H1 (cell line): ENCODE results near the gene CYP4A22. TPM values are rescaled to one million over a fixed set of nuclear protein-coding genes. Genes with fewer than 3 reads are reported as not detected.

Experiments
- CTCF ChIA-PET: fragments of 300-600 bp; sonication (Branson Sonifier 250); formaldehyde crosslinking; loops from one replicate; lab custom pipeline; 2021; ENCODE audit not compliant: partially characterized antibody; lab: Charles Lee
- POLR2A ChIA-PET: fragments of 300-600 bp; sonication (Branson Sonifier 250); formaldehyde crosslinking; loops from one replicate; lab custom pipeline; 2021; ENCODE audit warnings: inconsistent platforms; ENCODE audit not compliant: partially characterized antibody; lab: Charles Lee
- DNase-seq, 2 experiments: peaks; one replicate each; pipeline versions ENCODE4 v3.0.0 to v3.0.0-alpha.2; 2010 to 2022; ENCODE audit warnings: low spot score in 2 of 2, low read depth in 1 of 2, mixed read lengths in 1 of 2
- FAIRE-seq: peaks from 2 replicates; lab custom pipeline; 2011; peaks lifted over from hg19 to GRCh38; lab: Jason Lieb, UNC
- H2AFZ ChIP-seq: 2 replicates; pipeline ENCODE4 v1.8.1; 2012; ENCODE audit warnings: low read length, inconsistent platforms
- H2AK5ac ChIP-seq: 2 replicates; pipeline ENCODE4 v1.6.1; 2013; ENCODE audit warnings: low read depth, low read length
- H2BK120ac ChIP-seq: replicated peaks from 2 replicates; pipeline ENCODE3; 2013; ENCODE audit warnings: low read depth, low read length, inconsistent platforms
- H2BK12ac ChIP-seq: 2 replicates; pipeline ENCODE4 v1.6.1; 2013; ENCODE audit warnings: low read depth, low read length
- H2BK15ac ChIP-seq: 2 replicates; pipeline ENCODE4 v1.6.1; 2013; ENCODE audit warnings: low read length
- H2BK20ac ChIP-seq: 2 replicates; pipeline ENCODE4 v1.6.1; 2013; ENCODE audit warnings: low read length
- H2BK5ac ChIP-seq: 2 replicates; pipeline ENCODE4 v1.6.1; 2013; ENCODE audit warnings: low read depth, low read length
- H3K14ac ChIP-seq: 2 replicates; pipeline ENCODE4 v1.6.1; 2013; ENCODE audit warnings: inconsistent platforms; ENCODE audit not compliant: insufficient read length
- H3K18ac ChIP-seq: 2 replicates; pipeline ENCODE4 v1.6.1; 2013; ENCODE audit warnings: low read length; ENCODE audit errors: extremely low read depth
- H3K23ac ChIP-seq: 2 replicates; pipeline ENCODE4 v1.6.1; 2013; ENCODE audit warnings: inconsistent platforms; ENCODE audit not compliant: insufficient read length
- H3K23me2 ChIP-seq: 2 replicates; pipeline ENCODE4 v1.6.1; 2013; ENCODE audit warnings: low read depth, low read length
- H3K27ac ChIP-seq: 2 replicates; pipeline ENCODE4 v1.6.1; 2011; ENCODE audit warnings: low read depth, low read length, inconsistent platforms
- H3K27me3 ChIP-seq, 4 experiments: replicated peaks in 1 of 4; 1 replicate in 1 of 4; 2 replicates in 3 of 4; pipeline versions ENCODE4 v1.6.1 to v1.8.1; 2011 to 2013; ENCODE audit warnings: low read length in 3 of 4, mild to moderate bottlenecking in 3 of 4, inconsistent platforms in 2 of 4, mixed read lengths in 2 of 4, moderate library complexity in 1 of 4; ENCODE audit not compliant: control insufficient read depth in 3 of 4, insufficient read depth in 3 of 4; ENCODE audit errors: extremely low read depth in 1 of 4
- H3K36me3 ChIP-seq, 4 experiments: 2 replicates each; pipeline versions ENCODE4 v1.6.1 to v1.8.1; 2011 to 2013; ENCODE audit warnings: mild to moderate bottlenecking in 4 of 4, low read length in 3 of 4, moderate library complexity in 2 of 4, control low read depth in 1 of 4, inconsistent platforms in 1 of 4; ENCODE audit not compliant: insufficient read depth in 4 of 4, control insufficient read depth in 2 of 4
- H3K4ac ChIP-seq: replicated peaks from 2 replicates; pipeline ENCODE3; 2013; ENCODE audit warnings: low read length, low read depth, mixed read lengths, inconsistent platforms; ENCODE audit not compliant: insufficient read length
- H3K4me1 ChIP-seq, 4 experiments: replicated peaks in 1 of 4; 1 replicate in 1 of 4; 2 replicates in 3 of 4; pipeline versions ENCODE4 v1.6.1 to v1.8.1; 2011 to 2013; ENCODE audit warnings: low read length in 3 of 4, inconsistent platforms in 2 of 4, mixed read lengths in 1 of 4; ENCODE audit not compliant: insufficient read depth in 4 of 4, control insufficient read depth in 3 of 4
- H3K4me2 ChIP-seq, 2 experiments: 2 replicates each; pipeline versions ENCODE4 v1.6.1 to v1.8.1; 2011 to 2013; ENCODE audit warnings: low read depth in 2 of 2, low read length in 2 of 2, control low read depth in 1 of 2, inconsistent platforms in 1 of 2, mild to moderate bottlenecking in 1 of 2; ENCODE audit not compliant: insufficient read depth in 1 of 2
- H3K4me3 ChIP-seq, 4 experiments: fragments of 200-600, 300-600 bp in 1 of 4; sonication (generic), shearing (Covaris generic), sonication (Bioruptor Twin) in 1 of 4; 2 replicates each; pipeline versions ENCODE4 v1.5.1 to v1.8.1; 2011 to 2016; ENCODE audit warnings: low read length in 4 of 4, low read depth in 3 of 4, control low read depth in 2 of 4, inconsistent platforms in 2 of 4, mild to moderate bottlenecking in 2 of 4, mixed read lengths in 1 of 4, moderate library complexity in 1 of 4; ENCODE audit not compliant: insufficient read depth in 2 of 4; ENCODE audit errors: extremely low read depth in 1 of 4
- H3K56ac ChIP-seq: replicated peaks from 2 replicates; pipeline ENCODE3; 2013; ENCODE audit warnings: low read depth, mild to moderate bottlenecking, mixed read lengths, low read length, inconsistent platforms; ENCODE audit not compliant: insufficient read length
- H3K79me1 ChIP-seq: 2 replicates; pipeline ENCODE4 v1.6.1; 2013; ENCODE audit warnings: low read depth, low read length, control low read depth
- H3K79me2 ChIP-seq, 2 experiments: 2 replicates each; pipeline versions ENCODE4 v1.6.1 to v1.8.1; 2012 to 2013; ENCODE audit warnings: low read length in 2 of 2, mild to moderate bottlenecking in 2 of 2, inconsistent platforms in 1 of 2; ENCODE audit not compliant: insufficient read depth in 2 of 2, control insufficient read depth in 1 of 2
- H3K9ac ChIP-seq, 4 experiments: replicated peaks in 1 of 4; 1 replicate in 1 of 4; 2 replicates in 3 of 4; pipeline versions ENCODE4 v1.6.1 to v1.8.1; 2011 to 2013; ENCODE audit warnings: low read depth in 3 of 4, low read length in 3 of 4, control low read depth in 2 of 4, mild to moderate bottlenecking in 2 of 4, moderate library complexity in 2 of 4, inconsistent platforms in 1 of 4; ENCODE audit errors: extremely low read depth in 1 of 4
- H3K9me3 ChIP-seq, 2 experiments: 2 replicates each; pipeline versions ENCODE4 v1.6.1 to v1.8.1; 2012 to 2013; ENCODE audit warnings: mild to moderate bottlenecking in 2 of 2, moderate library complexity in 2 of 2, control low read depth in 1 of 2, inconsistent platforms in 1 of 2, low read depth in 1 of 2, low read length in 1 of 2, mixed read lengths in 1 of 2; ENCODE audit not compliant: insufficient read depth in 2 of 2
- H4K20me1 ChIP-seq, 2 experiments: replicated peaks in 1 of 2; 2 replicates each; pipeline versions ENCODE3 to v1.8.1; 2011 to 2013; ENCODE audit warnings: inconsistent platforms in 2 of 2, low read length in 2 of 2, mild to moderate bottlenecking in 1 of 2; ENCODE audit not compliant: insufficient read depth in 2 of 2, control insufficient read depth in 1 of 2
- H4K5ac ChIP-seq: 2 replicates; pipeline ENCODE4 v1.6.1; 2013; ENCODE audit warnings: low read length, low read depth, mixed read lengths, inconsistent platforms; ENCODE audit not compliant: insufficient read length
- H4K8ac ChIP-seq: 2 replicates; pipeline ENCODE4 v1.8.0; 2013; ENCODE audit warnings: mild to moderate bottlenecking, moderate library complexity, low read length, inconsistent platforms; ENCODE audit not compliant: insufficient read depth; ENCODE audit errors: extremely low read depth
- H4K91ac ChIP-seq: replicated peaks from 2 replicates; pipeline ENCODE3; 2013; ENCODE audit warnings: low read length, mixed read lengths, inconsistent platforms; ENCODE audit not compliant: insufficient read length
- ASH2L ChIP-seq: fragments of 200-600, 300-600 bp; sonication (generic); IDR thresholded peaks from one replicate; pipeline ENCODE4 v1.7.1; 2017; ENCODE audit warnings: low read length
- CHD2 ChIP-seq: IDR thresholded peaks from 2 replicates; pipeline ENCODE4 v1.6.1; 2012; ENCODE audit warnings: low read length, improper control_type of control experiment
- CREB1 ChIP-seq: IDR thresholded peaks from 2 replicates; pipeline ENCODE4 v1.6.1; 2012; ENCODE audit warnings: inconsistent platforms
- EGR1 ChIP-seq: IDR thresholded peaks from 2 replicates; pipeline ENCODE4 v1.6.1; 2011; ENCODE audit warnings: low read depth, low read length, borderline replicate concordance
- JUND ChIP-seq: IDR thresholded peaks from 2 replicates; pipeline ENCODE4 v1.6.1; 2011; ENCODE audit warnings: mild to moderate bottlenecking, improper control_type of control experiment, low read length
- MAFK ChIP-seq: IDR thresholded peaks from 2 replicates; pipeline ENCODE4 v1.6.1; 2012; ENCODE audit warnings: low read depth, mild to moderate bottlenecking, improper control_type of control experiment, low read length
- RNF2 ChIP-seq: fragments of 200-900, 300-1000 bp; sonication (generic); IDR thresholded peaks from 2 replicates; pipeline ENCODE4 v1.7.1; 2016; ENCODE audit warnings: borderline replicate concordance, low read depth, mild to moderate bottlenecking, antibody characterized with exemption, low read length; ENCODE audit not compliant: poor library complexity, severe bottlenecking; ENCODE audit errors: missing control alignments
- SAP30 ChIP-seq: fragments of 300-600 bp; sonication (generic); IDR thresholded peaks from 2 replicates; pipeline ENCODE4 v1.7.1; 2012; ENCODE audit warnings: low read length, moderate library complexity, mild to moderate bottlenecking, inconsistent platforms; ENCODE audit not compliant: insufficient read depth, insufficient replicate concordance
- SUZ12 ChIP-seq: fragments of 200-600 bp; sonication (generic); IDR thresholded peaks from 2 replicates; pipeline ENCODE4 v1.6.1; 2012; ENCODE audit warnings: mild to moderate bottlenecking, inconsistent platforms, low read length, moderate library complexity, mixed read lengths
- WGBS, 2 experiments: shearing (Covaris generic) in 1 of 2; methylation state at CpG; one replicate each; pipeline versions ENCODE4 v1.1.6 to v1.1.7; 2013 to 2015; ENCODE audit warnings: low lambda C conversion rate in 2 of 2, mixed read lengths in 2 of 2, inconsistent platforms in 1 of 2, low coverage in 1 of 2, missing lambda C conversion rate in 1 of 2; ENCODE audit not compliant: insufficient replicate concordance in 2 of 2, insufficient coverage in 1 of 2, insufficient read length in 1 of 2; ENCODE audit errors: extremely low coverage in 1 of 2, missing lambda C conversion rate in 1 of 2; 5-methylcytosine and 5-hydroxymethylcytosine counted together
- polyA plus RNA-seq, 7 experiments: library from polyadenylated mRNA; depleted of rRNA in 3 of 7; stranded (reverse) in 5 of 7; unstranded in 2 of 7; fragments of >200 nt in 5 of 7; fragments of 200-250 nt in 2 of 7; gene quantifications; 1 replicate in 5 of 7; 2 replicates in 1 of 7; 4 replicates in 1 of 7; pipeline versions ENCODE4 v1.2.1 to v1.2.3, GENCODE V29; 2011 to 2013; ENCODE audit warnings: missing spikeins in 2 of 7, mixed read lengths in 2 of 7
- total RNA-seq: library from RNA; stranded (reverse); fragmentation: NEBNext Ultra II Directional; extraction: Animal tissue kit (Norgen Biotek cat#: 25700); gene quantifications from 2 replicates; pipeline ENCODE4 v1.2.1, GENCODE V29; 2021

The CYP4A22 gene
- total and polyA plus RNA-seq, 2 of the 8 experiments (the other 6 are each of a cell fraction or from before 2014, with no cell fraction given) = not detected

DNA sequence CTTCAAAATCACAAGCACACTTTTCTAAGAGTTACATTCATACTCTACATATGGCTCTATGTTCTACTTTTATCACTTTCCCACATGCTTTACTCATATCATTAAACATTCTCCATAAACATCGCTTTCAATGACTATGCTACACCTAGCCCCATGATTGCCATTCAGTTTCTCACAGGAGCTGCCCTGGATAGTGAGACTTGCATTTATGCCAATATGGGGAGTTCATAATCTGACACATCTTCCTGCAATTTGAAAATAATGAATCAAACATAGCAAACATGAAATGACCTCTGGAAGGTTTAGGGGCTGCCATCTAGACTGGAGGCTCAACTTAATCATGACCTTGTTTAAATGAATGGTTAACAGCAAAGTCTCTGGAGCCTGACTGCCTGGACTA is 9.0 kb upstream of the CYP4A22 start:
- no peak for FAIRE-seq
- no peaks in the 10 kb centered on the region for H3K27me3 ChIP-seq
- no peaks in the 10 kb centered on the region for H3K79me2 ChIP-seq
- no peak overlapping the region for H2AK5ac ChIP-seq
- H3K9me3 ChIP-seq = no peaks in the 10 kb centered on the region
- no peak for DNase-seq
- H4K5ac ChIP-seq = no peak overlapping the region
- H3K79me1 ChIP-seq = no peaks in the 10 kb centered on the region
- no peak overlapping the region for H3K4me3 ChIP-seq
- H3K4me1 ChIP-seq = peaks cover 0 to 4% (median 3%) of the 10 kb centered on the region in 4 experiments; a peak in 5 of 7 replicates
- H3K4ac ChIP-seq = no peak overlapping the region
- POLR2A ChIA-PET = no interaction called here
- no peaks in the 10 kb centered on the region for H4K20me1 ChIP-seq
- H3K56ac ChIP-seq = no peak overlapping the region
- H3K23ac ChIP-seq = no peak overlapping the region
- WGBS, 2 experiments = 84% methylated on average over 1 of the region's 1 CpG; no CpG with 5 or more reads in 1 of the 2 experiments
- no peak overlapping the region for H4K8ac ChIP-seq
- H3K14ac ChIP-seq = no peak overlapping the region
- no peak overlapping the region for H2BK12ac ChIP-seq
- no peaks in the 10 kb centered on the region for H3K23me2 ChIP-seq
- no peak overlapping the region for H2BK120ac ChIP-seq
- no peak overlapping the region for H3K18ac ChIP-seq
- no peak overlapping the region for H2BK5ac ChIP-seq
- no peaks in the 10 kb centered on the region for H3K36me3 ChIP-seq
- CTCF ChIA-PET = no interaction called here
- no peak overlapping the region for H4K91ac ChIP-seq
- H3K9ac ChIP-seq = no peak overlapping the region
- H2BK20ac ChIP-seq = no peak overlapping the region; the same call in 1 of the 2 replicates
- H3K4me2 ChIP-seq = no peak overlapping the region
- H2BK15ac ChIP-seq = no peak overlapping the region
- no peak overlapping the region for H2AFZ ChIP-seq
- H3K27ac ChIP-seq = no peak overlapping the region
- no peak for TF ChIP-seq ASH2L
- TF ChIP-seq JUND = no peak
- no peak for TF ChIP-seq SAP30
- TF ChIP-seq CREB1 = no peak
- no peak for TF ChIP-seq RNF2
- TF ChIP-seq MAFK = no peak
- no peak for TF ChIP-seq CHD2
- no peak for TF ChIP-seq EGR1
- no peak for TF ChIP-seq SUZ12
